Cardiac muscle cell (in vitro differentiated cells and primary cell): Measurements from ENCODE around the gene YTHDC2. TPM values are rescaled to one million over a fixed set of nuclear protein-coding genes. Genes with fewer than 3 reads are reported as not detected.

Experiments
- DNase-seq, 2 donors: peaks; one replicate each; pipeline versions ENCODE4 v3.0.0 to v3.0.0-alpha.2; 2010 to 2017; ENCODE audit warnings: low read depth in 1 of 2, low spot score in 1 of 2
- H3K27ac ChIP-seq: fragments of 200-600 bp; sonication (generic); 2 replicates; pipeline ENCODE4 v1.5.1; 2016
- H3K27me3 ChIP-seq: fragments of 200-600 bp; sonication (generic); 2 replicates; pipeline ENCODE4 v1.6.0; 2016; ENCODE audit warnings: control low read depth
- H3K36me3 ChIP-seq: fragments of 200-600 bp; sonication (generic); 2 replicates; pipeline ENCODE4 v1.5.1; 2016; ENCODE audit warnings: control low read depth
- H3K4me1 ChIP-seq: fragments of 200-600 bp; sonication (generic); 2 replicates; pipeline ENCODE4 v1.8.1; 2017; ENCODE audit warnings: low read depth, mild to moderate bottlenecking, mixed run types
- H3K4me3 ChIP-seq: fragments of 200-600 bp; sonication (generic); 2 replicates; pipeline ENCODE4 v1.5.1; 2016; ENCODE audit warnings: mild to moderate bottlenecking
- H3K9me3 ChIP-seq: fragments of 200-600 bp; sonication (generic); 2 replicates; pipeline ENCODE4 v1.5.1; 2017; ENCODE audit warnings: low read depth, mild to moderate bottlenecking, control low read depth
- polyA plus RNA-seq: library from polyadenylated mRNA; unstranded; fragments of >200 nt; fragmentation: Nextera tagmentation; extraction: Ambion mirVana; gene quantifications from 2 replicates; pipeline ENCODE4 v1.2.1, GENCODE V29; 2016
- total RNA-seq: library from RNA; depleted of rRNA; stranded (reverse); fragments of >200 nt; gene quantifications from 2 replicates; pipeline ENCODE4 v1.2.3, GENCODE V29; 2016
- TF ChIP-seq, protein P1 (sequence below): IDR thresholded peaks from 2 replicates; pipeline ENCODE4 v1.5.1; 2012; ENCODE audit warnings: low read depth, mild to moderate bottlenecking, low read length

Gene YTHDC2
- total and polyA plus RNA-seq, 2 experiments from 2014 or later: 11.2 to 16.1 TPM

DNA sequence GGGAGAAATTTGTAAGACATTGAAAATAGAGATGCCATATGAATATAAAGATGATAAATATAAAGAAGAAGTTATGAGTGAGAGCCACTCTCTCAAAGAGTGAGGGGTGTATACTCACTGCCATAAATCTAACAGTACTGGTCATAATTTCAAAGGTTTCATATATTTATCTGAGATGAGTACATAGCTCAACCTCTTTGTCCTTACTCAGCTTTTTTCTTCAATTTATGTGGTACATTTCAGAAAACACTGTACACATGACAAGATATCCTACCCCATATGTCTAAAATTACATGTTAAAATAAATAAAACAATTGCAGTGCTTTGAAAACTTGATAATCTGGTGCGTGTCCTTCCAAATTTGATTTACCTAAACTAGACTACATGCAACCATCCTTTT, 20.0 kb upstream of the YTHDC2 start:
- Histone ChIP-seq H3K4me3 (no peak overlapping the region), H3K36me3 (no peaks in the 10 kb centered on the region), H3K4me1 (no peaks in the 10 kb centered on the region), H3K27me3 (peaks cover 24% of the 10 kb centered on the region), H3K9me3 (no peaks in the 10 kb centered on the region), H3K27ac (no peak overlapping the region)
- TF ChIP-seq, protein P1, sequence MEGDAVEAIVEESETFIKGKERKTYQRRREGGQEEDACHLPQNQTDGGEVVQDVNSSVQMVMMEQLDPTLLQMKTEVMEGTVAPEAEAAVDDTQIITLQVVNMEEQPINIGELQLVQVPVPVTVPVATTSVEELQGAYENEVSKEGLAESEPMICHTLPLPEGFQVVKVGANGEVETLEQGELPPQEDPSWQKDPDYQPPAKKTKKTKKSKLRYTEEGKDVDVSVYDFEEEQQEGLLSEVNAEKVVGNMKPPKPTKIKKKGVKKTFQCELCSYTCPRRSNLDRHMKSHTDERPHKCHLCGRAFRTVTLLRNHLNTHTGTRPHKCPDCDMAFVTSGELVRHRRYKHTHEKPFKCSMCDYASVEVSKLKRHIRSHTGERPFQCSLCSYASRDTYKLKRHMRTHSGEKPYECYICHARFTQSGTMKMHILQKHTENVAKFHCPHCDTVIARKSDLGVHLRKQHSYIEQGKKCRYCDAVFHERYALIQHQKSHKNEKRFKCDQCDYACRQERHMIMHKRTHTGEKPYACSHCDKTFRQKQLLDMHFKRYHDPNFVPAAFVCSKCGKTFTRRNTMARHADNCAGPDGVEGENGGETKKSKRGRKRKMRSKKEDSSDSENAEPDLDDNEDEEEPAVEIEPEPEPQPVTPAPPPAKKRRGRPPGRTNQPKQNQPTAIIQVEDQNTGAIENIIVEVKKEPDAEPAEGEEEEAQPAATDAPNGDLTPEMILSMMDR: no peak
- no peak for DNase-seq

DNA sequence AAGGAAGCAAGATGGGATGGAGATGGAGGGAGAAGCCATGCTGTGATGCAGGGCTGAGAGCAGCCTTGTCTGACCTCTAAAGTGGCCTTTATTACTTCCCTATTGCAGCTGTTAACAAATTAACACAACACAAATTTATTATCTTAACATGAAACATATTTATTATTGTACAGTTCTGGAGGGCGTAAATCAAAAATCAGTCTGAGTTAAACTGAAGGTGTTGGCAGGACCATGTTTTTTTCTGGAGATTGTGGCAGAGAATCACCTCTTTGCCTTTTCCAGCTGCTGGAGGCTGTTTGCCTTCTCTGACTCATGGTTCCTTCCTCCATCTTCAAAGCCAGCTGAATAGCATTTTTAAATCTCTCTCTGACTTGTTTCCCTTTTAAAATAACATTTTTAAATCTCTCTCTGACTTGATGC, 18.1 kb upstream of the YTHDC2 start:
- TF ChIP-seq, protein P1: no peak

DNA sequence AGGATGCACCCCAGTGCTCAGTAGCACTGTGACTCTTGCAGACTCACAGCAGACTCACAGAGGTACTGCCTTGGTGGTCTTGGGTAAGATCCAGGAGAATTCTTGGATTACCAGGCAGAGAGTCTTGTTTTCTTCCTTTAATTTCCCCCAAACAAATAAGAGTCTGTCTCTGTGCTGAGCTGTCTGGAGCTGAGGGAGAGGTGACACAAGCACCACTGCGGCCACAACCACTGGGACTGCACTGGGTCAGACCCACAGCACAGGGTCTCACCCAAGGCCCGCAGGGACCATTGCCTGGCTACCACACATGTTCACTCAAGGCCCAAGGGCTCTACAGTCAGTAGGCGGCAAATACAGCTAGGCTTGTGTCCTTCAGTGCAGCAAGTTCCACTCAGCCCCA, 11.4 kb upstream of the YTHDC2 start:
- TF ChIP-seq, protein P1: no peak
- H3K36me3 ChIP-seq: no peaks in the 10 kb centered on the region
- no peak for DNase-seq
- H3K4me3 ChIP-seq: no peak overlapping the region
- H3K27ac ChIP-seq: no peak overlapping the region
- peaks cover 12% of the 10 kb centered on the region for H3K27me3 ChIP-seq
- no peaks in the 10 kb centered on the region for H3K9me3 ChIP-seq
- H3K4me1 ChIP-seq: no peaks in the 10 kb centered on the region

More for the DNA sequence above, 18.1 kb upstream of the YTHDC2 start:
- Histone ChIP-seq H3K36me3 (no peaks in the 10 kb centered on the region), H3K4me1 (no peaks in the 10 kb centered on the region), H3K27ac (no peak overlapping the region), H3K4me3 (no peak overlapping the region), H3K9me3 (no peaks in the 10 kb centered on the region), H3K27me3 (peaks cover 24% of the 10 kb centered on the region)
- peak in 1 of 2 donors; percentile 36 for DNase-seq

DNA sequence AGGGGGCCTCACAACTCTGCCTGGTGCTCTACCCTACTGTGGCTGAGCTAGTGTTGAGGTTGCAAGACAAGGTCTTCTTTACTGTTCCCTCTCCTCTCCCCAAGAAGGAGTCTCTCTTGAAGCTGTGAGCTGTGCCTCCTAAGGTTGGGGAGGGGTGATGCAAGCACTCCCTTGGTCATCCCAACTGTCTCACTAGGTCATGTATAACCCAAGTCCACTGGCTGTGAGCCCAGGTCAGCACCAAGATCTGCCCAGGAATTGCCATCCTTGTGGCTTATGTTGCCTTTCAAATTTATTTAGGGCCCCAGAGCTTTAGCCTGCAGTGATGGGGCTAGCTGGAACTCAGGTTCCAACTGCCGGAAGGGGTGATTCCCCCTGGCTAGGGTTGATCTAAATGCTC, 10.3 kb upstream of the YTHDC2 start:
- no peak for DNase-seq
- Histone ChIP-seq H3K27me3 (peaks cover 8% of the 10 kb centered on the region), H3K27ac (no peak overlapping the region), H3K4me1 (no peaks in the 10 kb centered on the region), H3K4me3 (no peak overlapping the region), H3K36me3 (no peaks in the 10 kb centered on the region), H3K9me3 (no peaks in the 10 kb centered on the region)
- TF ChIP-seq, protein P1: no peak

DNA sequence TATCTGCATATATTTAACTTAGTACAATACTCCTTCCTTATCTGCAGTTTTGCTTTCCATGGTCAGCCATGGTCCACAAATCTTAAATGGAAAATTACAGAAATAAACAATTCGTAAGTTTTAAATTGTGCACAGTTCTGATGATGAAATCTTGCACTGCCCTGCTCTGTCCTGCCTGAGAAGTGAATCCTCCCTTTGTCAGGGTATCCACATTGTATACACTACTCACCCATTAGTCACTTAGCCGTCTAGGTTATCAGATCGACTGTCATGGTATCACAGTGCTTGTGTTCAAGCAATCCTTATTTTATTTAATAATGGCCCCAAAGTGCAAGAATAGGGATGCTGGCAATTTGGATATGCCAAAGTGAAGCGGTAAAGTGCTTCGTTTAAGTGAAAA, 8.3 kb upstream of the YTHDC2 start:
- Histone ChIP-seq H3K27ac (no peak overlapping the region), H3K4me3 (no peak overlapping the region), H3K27me3 (peaks cover 8% of the 10 kb centered on the region), H3K36me3 (no peaks in the 10 kb centered on the region), H3K9me3 (no peaks in the 10 kb centered on the region), H3K4me1 (no peaks in the 10 kb centered on the region)
- TF ChIP-seq, protein P1: no peak
- DNase-seq: peak in 1 of 2 donors; percentile 38

DNA sequence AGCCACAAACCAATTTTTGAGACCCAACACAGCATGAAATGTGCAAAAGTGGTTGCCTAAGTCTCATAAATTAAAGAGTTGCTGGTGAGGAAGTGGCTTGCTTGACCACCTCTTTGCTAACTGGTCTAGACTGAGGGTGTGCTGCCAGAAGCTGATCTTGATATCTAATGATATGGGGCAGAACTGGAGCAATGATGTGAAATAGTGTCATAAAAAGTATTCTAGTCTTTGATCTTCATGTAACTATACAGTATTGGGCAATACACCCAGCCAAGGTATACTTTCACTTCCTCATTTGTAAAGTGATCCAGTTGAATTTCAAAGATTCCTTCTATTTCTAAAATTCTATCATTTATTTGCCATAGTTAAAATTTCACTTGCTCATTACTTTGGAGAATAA, 5.9 kb upstream of the YTHDC2 start:
- Histone ChIP-seq H3K4me3 (no peak overlapping the region), H3K36me3 (no peaks in the 10 kb centered on the region), H3K27ac (no peak overlapping the region), H3K4me1 (no peaks in the 10 kb centered on the region), H3K27me3 (peaks cover 8% of the 10 kb centered on the region), H3K9me3 (no peaks in the 10 kb centered on the region)
- TF ChIP-seq, protein P1: no peak
- DNase-seq: no peak
